ENCODE results near the gene STARD10.
A peak's percentile ranks its signal among the peaks of the same experiment; 100 is the strongest.

Gene STARD10

DNA sequence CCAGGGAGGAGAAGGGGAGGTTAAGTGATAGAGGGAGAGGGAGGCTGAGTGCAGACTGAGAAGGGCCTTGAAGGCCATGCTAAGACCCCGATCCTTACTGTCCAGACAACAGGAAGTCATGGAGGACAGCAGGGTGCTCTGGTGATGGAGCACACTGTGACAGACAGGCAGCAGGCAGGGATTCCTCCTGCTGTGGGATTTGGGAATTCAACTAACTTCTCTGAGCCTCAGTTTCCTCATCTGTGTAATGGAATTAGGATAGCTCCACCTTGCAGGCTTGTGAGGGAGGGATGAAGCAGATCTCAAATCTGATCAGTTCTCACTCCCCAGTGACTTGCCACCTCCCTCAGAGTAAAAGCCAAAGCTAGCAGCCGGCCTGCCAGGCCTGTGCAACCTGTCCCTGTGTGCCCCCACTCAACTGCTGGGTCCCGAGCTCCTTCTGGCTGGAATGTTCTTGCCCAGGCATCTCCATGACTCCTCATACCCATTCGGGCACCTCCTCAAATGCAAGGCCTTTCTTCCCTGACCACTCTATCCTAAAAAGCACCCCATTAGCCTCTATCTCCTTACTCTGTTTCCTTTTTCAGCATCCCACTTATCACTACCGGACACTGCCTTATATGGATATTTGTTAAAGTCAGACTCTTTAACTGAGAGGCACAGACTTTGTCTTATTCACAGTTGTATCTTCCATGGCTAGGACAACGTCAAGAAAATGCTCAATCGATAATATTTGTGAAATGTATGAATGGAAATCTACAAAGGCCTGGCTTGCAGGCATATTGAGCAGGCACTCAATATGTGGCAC is 51.1 kb downstream of the STARD10 start:
- no peak for DNase-seq

DNA sequence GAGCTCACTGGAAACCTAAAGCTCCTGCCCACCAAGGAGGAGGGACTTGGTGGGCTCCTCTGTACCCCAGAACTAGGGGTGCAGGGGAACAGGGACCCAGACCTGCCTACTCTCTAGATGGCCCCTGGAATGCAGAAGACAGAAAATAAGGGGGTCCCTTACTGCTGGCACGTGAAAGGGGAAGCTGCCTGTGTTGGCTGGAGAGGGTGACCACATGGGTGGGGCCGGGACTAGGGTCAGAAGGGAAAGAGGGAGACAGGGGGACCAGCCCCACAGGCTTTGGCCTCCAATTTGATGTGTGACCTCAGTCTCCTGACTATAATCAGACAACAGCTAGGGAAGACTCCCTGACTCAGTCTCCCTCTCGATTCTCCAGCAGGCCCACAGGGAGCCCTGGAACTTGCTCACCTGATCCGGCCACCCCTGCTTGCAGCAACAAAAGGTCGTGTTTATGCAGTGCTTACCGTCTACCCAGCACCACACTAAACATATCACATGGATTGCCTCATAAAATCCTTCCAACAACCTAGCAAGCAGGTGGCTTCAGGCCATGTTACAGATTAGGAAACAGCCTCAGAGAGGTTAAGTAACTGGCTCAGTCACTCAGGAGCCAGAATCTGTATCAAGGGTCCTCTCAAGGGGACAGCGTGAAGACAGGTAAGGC is 51.9 kb downstream of the STARD10 start:
- no peak for DNase-seq

DNA sequence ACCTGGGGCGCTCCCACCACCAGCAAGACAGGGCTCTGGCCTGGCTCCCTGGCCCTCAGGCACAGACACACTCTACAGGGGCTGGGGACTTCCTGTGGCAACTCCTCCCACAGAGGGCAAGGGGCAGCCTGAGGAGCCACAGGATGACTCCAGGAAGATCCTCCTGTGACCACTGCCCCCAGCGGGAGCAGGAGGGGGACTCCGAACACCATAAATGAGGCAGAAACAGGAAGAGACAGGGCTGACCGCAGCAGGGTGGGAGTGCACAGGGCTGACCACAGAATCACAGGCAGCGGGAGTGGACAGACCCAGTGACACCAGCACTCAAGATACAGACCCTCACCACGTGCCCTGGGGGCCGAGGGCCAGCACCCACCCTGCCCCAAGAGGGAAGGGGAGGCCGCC is 52.4 kb downstream of the STARD10 start:
- no peak for DNase-seq

DNA sequence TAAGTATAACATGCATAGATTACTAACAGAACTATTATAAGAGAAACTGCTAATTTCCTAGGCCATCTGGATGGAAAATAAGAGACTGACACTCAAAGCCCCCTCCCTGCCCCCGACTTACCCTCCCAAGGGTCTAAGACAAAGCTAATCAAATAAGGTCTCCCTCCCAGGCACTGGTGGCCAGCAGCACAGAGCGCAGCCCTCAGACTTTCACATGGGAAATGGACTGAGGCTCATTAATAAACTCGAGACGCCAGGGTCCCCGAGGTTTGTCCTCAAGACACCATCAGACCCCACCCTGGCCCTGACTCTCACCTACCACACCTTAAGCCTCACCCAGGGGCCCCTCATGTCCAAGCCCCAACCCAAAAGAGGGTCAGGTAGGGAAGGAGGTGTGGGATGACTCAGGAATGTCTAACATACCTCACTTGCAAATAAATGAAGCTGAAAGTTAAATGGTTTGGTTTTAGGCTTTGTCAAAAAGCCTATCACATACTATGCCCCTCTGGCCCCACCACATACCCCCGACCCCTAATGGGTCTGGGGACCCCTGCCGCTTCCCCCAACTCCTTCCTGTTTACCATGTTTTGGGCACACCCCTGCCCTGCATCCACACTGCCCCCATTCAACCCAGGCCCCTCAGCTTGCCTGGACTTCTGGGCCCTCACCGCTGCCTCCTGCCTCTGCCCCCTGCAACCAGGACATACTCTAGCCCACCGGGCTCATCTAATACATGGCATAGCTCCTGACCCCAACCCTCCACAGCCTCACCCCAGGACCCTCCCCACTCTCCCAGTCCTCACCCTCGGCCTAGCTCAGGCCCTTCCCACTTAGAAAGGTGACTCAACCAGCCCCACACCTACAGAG is 53.1 kb downstream of the STARD10 start:
- no peak for DNase-seq

DNA sequence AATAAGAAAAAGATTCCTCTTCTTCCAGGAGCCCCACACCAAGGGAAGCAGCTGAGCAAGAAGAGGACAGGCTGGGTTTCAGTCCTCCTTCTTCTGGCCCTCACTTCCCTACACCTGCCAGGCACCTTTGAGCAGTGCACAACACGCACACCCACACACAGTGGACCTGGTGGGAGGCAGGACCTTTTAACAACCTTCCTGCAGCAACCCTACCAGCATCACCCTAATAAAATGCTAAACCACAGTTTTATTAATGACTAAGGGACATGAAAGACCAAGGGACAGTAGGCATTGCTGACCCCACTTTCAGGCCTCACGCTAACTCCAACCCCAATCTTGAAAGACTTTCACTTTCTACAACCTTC is 53.8 kb downstream of the STARD10 start:
- no peak for DNase-seq

DNA sequence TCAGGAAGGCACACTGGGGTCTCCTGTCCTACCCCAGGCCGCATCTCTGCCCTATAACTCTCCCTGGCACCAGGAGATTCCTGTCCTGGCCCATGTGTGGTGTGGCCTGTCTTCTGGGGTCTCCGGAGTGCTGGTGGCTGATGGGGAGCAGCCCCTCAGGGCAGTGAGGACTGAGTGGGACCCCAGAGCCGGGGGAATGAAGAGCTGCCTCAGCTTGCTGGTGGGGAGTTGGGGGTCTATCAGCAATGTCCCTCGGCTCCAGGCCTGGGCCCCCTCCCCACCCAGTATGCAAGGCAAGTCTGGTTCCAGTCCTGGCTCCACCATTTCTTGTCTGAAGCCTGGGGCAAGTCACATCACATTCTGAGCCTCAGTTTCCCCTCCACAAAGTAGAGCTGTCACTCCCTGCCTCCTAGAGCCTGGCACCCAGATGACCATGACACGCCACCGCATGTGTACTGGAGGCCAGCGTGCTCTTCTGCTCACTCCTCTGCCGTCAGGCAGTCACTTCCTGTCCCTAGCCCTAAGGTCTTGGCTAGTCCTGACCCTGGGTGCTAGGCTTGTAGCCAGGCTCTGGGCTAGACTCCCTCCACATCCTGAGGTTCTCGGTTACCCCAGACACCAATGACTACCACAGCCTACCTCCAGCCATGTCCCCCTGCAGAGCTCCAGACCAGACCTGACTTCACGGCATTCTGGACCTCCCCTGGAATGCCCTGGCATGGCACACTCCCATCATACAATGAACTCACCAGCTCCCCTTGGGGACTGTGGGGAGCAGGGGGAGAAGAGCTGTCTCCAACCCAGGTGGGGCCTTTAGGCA is 54.4 kb downstream of the STARD10 start:
- DNase-seq = no peak

DNA sequence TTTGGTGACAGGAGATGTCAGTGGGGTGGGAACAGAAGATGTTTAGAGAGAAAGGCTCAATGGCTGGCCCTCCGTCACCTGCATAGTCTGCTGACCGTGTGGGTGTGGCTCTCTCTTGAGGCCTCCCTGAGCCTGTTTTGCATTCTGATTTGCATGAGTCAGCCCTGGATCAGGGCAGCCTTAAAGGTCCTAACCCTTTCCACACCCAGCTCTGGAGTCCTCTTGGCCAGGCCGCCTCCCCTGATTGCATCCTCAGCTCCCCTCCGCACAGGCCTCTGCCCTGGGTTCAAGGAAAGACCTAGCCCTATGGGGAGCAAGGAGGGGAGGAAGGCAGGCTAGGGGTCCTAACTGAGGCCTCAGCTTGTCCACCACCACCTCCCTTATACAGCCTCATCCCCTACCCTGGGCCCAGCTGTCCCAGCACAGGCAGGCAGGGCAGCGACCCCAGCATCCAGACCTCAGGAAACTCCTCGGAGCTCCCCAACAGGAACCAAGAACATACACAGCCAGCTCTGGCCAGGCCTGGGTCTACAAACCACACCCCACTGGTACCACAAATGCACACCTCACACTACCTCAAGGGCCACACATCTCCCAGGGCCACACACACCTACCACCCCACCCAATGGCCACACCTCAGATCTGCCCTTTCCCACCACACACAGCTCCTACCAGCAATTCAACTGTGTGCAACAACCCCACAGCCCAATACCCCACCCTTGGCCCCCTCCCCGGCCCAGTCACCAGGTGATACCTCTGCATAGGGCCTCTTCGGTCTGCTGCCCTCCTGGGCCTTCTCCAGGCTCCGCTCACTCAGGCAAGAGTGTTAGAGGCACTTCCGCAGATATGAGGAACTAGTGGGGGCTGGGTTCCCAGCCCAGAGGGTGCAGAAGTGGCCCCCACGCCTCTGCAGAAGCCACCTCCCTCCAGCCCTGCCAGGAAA is 55.4 kb downstream of the STARD10 start:
- DNase-seq = no peak

DNA sequence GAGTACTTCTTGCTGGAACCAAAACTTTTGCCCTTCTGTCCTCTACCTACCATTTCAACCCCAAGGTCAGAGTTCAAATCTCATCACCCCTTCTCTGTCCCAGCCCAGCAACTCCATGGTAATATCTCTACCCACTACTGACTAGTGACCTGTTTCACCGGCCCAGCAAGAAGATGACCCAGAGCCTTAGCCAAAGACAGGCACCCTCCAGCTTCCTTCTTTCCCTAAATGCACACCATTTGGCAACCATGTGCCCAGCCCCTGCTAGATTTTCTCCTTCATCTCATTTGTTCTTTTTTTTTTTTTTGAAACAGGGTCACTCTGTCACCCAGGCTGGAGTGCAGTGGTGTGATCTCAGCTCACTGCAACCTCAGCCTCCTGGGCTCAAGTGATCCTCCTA is 56.5 kb downstream of the STARD10 start:
- DNase-seq = no peak

DNA sequence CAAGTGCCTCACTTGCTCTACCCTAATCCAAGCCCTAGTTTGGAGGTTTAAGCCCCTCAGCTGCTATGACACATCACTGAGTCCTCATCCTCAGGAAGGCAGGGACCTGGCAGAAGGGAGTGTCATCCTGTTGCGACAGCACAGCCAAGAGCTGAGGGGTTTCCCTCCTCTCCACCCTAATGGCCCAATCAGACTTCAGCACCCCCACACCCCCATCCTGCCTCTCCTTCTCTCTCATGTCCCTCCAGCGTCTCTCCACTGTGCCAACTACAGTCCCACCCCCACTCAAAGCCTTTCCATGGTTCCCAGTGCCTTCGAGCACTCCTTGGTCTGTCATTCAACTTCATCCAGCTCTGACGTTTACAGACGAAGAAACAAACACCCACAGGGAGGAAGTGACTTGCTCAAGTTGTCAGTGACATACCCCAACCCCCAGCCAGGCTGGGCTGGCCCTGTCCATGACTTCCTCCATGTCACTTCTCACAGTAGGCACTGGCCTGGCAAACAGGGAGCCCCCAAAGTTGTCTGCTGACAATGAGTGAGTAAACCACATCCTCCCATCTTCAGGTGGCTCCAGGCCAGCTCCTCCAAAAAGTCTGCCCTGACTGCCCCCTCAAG is 57.3 kb downstream of the STARD10 start:
- peak; percentile 49 for DNase-seq

DNA sequence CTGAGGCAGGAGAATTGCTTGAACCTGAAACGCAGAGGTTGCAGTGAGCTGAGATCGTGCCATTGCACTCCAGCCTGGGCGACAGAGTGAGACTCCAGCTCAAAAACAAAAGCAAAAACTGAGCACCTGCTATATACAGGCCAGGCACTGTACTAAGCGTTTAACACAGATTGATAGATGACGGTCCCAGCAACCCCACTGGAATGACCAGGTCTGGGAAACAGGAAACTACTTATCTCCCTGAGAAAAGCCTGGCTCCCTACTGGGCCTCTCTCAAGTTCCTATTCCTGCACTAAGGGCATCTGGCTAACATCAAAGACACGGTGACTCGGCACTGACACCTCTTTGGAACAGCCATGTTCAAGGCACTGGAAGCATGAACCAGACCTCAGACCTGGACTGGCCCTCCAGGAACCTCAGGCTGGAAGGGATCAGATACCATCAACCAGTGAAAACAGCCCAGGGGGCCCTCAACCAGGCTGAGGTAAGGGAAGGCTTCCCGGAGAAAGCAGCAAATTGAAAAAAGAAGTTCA is 58.3 kb downstream of the STARD10 start:
- no peak for DNase-seq

DNA sequence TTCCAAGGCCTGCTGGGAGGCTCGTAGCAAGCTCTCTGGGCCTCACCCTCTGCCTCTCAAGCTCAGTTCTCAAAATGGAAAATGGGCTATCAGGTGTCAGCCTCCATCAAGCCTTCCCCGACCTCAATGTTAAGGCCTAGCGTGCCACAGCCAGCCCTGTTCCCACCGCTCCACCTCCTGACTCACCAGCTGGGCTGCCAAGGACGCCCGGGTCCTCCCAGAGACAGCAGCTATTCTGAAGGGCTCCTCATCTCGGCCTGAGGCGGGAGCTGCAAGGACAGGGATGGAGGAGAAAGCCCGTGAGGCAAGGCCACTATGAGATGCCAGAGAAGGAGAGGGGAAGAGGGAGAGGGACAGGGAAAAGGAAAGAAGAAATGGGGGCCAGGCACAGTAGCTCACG is 61.5 kb downstream of the STARD10 start:
- DNase-seq = no peak

DNA sequence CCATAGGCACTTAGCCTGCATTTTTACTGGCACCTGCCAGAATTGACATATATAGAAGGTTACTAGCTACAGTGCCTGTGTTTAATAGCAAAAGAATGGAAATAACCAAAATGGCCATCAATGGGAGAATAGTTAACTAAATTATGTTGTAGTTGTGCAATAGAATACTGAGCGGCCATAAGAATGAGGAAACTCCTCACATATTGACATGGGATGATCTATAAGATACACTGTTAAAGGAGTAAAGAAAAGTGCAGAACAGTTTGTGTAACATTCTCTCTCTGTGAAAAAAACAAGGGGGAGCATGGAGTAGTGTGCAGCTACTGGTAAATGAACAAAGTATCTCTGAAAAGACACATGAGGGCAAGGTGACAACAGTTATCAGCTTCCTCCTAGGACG is 63.1 kb downstream of the STARD10 start:
- no peak for DNase-seq

DNA sequence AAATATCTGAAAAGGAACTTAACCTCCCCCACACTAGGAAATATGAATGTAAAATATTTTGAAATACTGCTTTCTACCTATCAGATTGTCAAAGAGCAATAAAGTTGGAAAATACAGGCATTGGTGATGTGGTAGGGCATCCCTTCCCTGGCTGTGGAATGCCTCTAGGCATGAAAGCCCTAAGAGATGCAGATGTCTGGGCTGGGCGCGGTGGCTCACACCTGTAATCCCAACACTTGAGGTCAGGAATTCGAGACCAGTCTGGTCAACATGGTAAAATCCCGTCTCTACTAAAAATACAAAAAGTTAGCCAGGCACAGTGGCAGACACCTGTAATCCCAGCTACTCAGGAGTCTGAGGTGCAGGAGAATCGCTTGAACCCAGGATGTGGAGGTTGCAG is 63.6 kb downstream of the STARD10 start:
- no peak for DNase-seq

DNA sequence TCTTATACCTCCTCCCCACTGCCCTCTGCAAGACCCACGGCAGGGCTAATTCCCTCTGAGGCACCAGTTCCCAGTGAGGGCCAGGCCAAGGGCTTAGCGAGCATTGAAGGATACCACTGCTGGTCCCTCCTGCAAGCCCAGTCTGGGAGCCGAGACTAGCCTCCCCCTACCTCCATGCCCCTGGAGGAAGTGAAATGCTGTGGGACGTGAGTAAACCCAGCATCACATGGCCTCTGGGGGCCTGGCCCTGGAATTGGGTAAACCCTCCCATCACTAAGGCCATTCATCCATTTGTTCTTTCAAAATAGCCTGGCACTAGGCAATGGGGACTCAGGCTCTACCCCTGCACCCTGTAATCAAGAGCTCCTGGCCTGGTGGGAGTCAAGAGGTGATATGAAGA is 66.3 kb downstream of the STARD10 start:
- DNase-seq = no peak

DNA sequence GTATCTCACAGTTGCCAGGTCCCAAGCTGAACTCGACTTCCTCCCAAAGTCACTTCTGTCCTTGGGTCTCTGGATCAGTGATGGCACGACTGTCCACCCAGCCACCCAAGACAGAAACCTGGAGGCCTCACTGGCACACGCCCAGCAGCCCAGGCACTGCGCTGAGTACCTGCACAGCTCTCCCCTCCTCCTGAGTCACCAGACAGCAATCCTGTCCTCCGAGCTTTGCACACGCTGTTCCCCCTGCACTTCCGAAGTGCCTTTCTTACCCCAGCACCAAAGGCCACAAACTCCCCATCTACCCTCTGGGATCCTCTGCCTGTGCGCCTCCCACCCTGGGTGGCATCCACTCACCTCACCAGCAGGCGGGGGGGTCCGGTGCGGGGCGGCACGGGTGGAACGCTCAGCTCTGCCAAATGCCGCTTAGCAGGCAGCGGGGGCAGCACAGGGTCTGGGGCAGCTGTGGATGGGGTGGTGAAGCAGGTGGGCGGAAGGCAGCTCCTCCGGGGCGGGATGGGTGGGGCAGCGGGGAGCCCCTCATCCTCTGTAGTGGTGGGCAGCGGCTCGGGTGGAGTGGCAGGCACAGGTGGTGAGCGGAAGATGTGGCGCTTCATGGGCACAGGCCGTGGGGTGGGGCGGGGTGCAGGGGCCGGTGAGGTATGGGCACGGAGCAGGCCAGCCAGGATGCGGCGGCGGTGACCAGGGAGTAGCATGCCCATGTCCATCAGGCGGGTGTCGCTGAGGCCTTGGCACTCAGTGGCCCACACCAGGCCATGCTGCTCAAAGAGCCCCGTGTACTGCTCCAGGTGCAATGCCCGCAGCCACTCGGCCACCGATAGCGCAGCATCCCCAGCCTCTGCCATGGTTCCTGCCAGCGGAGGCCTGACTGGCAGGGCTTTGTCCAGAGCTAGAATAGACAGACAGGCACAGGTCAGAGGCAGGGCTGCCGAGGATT is 67.3 kb downstream of the STARD10 start:
- DNase-seq = no peak

DNA sequence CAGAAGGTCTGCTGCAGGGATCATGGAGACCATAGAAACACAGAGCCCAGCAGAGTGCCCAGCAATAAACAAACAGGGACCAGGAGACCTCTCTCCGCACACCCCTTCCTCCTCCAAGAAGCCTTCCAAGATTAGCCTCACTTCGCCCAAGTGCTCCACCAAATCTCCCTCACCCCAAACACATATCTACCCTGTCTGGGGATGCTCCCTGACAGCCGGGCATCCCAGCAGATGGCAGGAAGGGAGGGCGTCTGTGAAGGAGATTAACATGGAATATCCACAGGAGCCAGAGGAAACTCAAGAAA is 68.2 kb downstream of the STARD10 start:
- DNase-seq = no peak

DNA sequence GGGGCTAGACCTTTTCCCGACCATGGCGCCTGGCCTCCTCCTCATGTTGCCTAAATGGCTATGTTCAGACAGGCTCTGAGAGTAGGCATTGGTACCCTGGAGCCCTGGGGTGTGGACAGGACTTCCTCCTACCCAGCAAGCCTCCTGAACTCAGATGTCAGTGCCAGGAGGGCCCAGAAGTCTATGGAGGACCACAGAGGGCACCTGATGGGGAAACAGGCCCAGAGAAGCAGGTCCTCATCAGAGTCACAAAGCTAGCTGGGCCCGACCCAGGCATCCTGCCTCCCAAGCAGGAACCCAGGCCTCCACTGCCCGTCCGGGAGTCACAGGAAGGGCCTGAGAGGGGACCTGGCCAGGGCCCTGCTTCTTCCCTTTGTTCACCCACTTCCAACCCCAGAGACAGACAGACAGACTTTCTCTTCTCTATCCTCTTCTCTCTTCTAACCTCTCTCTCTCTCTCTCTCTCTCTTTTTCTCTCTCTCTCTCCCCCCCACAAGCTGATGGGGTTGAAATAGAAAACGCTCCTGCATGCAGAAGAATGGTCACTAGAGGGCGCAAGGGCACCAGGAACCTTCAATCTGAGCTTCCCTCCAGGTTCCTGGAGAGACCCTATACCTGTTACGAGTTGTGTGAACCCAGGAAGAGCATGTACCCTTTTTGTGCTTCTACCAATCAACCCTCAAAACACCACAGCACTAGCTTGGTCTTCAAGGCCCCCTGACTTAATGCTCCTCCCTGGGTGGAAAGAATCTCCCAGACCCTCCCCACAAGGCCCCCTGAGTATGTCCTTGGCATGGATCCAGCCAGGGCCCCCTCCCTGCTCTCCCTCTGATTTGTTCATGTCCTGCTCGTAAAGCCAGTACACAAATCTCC is 68.8 kb downstream of the STARD10 start:
- peak; percentile 71 for DNase-seq

DNA sequence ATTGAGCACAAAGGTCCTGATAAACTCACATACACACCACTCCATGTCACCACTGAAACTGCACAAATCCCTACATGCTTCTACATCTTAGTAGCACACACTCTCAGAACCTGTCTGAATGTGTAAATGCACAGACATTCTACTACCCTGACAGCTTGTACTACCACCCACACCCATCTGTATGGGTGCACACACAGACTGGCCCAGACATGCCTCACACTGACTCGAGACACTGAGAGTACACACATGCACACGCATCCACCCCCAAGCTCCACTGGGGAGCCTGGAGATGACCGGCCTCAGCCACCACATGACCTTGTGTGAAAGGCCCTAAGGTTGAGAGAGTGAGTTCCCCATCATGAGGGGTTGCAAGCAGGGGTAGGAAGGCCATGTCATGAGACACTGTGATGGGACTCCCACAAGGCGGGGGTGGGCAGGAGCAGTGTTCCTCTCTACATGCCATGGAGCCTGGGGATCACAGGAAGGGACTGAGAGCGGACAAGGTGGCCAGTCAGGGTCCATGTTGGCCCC is 69.8 kb downstream of the STARD10 start:
- no peak for DNase-seq

DNA sequence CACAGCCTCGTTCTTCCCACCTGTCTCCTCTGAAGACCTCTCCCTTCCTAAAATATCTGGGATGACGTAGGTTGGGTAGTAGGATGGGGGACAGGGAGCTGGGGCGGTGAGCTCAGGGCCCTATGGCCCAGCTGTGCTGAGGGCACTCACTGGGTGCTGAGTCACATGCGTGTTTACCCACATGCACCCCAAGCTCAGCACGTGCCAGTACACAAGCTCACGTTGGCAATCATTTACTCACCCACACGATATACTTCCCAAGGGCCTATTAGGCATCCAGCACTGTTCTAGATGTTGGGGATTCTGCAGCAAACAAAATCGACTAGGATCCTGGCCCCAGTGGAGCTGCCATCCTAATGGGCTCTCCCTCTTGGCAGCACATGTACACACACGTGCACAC is 70.3 kb downstream of the STARD10 start:
- no peak for DNase-seq
